GM18870 (cell line): ENCODE results near the gene DCP1A.
"Not testable (repeated sequence)": the region's sequence is repeated elsewhere in the genome, so short reads cannot be mapped to it uniquely, and the experiment has no call there.

Experiments
- ATAC-seq: cut with Tn5 transposase; IDR thresholded peaks from one replicate; pipeline ENCODE4 v1.9.1; 2021; ENCODE audit warnings: moderate library complexity; ENCODE audit not compliant: unreplicated experiment

The DCP1A gene

GRCh38 chr3:53329897-53330296 is 17.4 kb downstream of the DCP1A start:
- no peak for ATAC-seq

GRCh38 chr3:53328746-53329145 is 18.6 kb downstream of the DCP1A start:
- no peak for ATAC-seq

- ATAC-seq = not testable (repeated sequence)
Measured at GRCh38 chr3:53327986-53328385, 19.4 kb downstream of the DCP1A start.

GRCh38 chr3:53324105-53324504 is 23.2 kb downstream of the DCP1A start:
- ATAC-seq = no peak

GRCh38 chr3:53320697-53321096 is 26.6 kb downstream of the DCP1A start:
- no peak for ATAC-seq

GRCh38 chr3:53318522-53318921 is 28.8 kb downstream of the DCP1A start:
- no peak for ATAC-seq

GRCh38 chr3:53312832-53313231 is 34.5 kb downstream of the DCP1A start:
- ATAC-seq = no peak

GRCh38 chr3:53311882-53312281 is 35.5 kb downstream of the DCP1A start:
- no peak for ATAC-seq

GRCh38 chr3:53303957-53304356 is 43.4 kb downstream of the DCP1A start:
- ATAC-seq = no peak

- ATAC-seq = no peak
Measured at GRCh38 chr3:53303549-53303948, 43.8 kb downstream of the DCP1A start.

- no peak for ATAC-seq
Measured at GRCh38 chr3:53300826-53301225, 46.5 kb downstream of the DCP1A start.

GRCh38 chr3:53299611-53300023 is 47.7 kb downstream of the DCP1A start:
- ATAC-seq = not testable (repeated sequence)

GRCh38 chr3:53295410-53295809 is 51.9 kb downstream of the DCP1A start:
- no peak for ATAC-seq

GRCh38 chr3:53293867-53294266 is 53.5 kb downstream of the DCP1A start:
- ATAC-seq = no peak

- ATAC-seq = no peak
Measured at GRCh38 chr3:53288214-53288613, 59.1 kb downstream of the DCP1A start.

GRCh38 chr3:53287131-53287629 is 60.2 kb downstream of the DCP1A start:
- ATAC-seq = no peak

GRCh38 chr3:53286727-53287126 is 60.6 kb downstream of the DCP1A start:
- no peak for ATAC-seq

- no peak for ATAC-seq
Measured at GRCh38 chr3:53282581-53282980, 64.8 kb downstream of the DCP1A start.

- ATAC-seq = no peak
Measured at GRCh38 chr3:53278667-53279066, 68.7 kb downstream of the DCP1A start.

GRCh38 chr3:53274938-53275605 is 72.3 kb downstream of the DCP1A start:
- ATAC-seq = no peak

GRCh38 chr3:53273146-53273670 is 74.1 kb downstream of the DCP1A start:
- no peak for ATAC-seq
